ENCODE measurements around the gene C2CD2. TPM values are rescaled to one million over a fixed set of nuclear protein-coding genes. Genes with fewer than 3 reads are reported as not detected.

C2CD2 gene
- polyA plus RNA-seq, 6 donors from 2014 or later, result 2.6 to 4.6 (median 3.4) TPM; not detected in 1

- Mint-ChIP-seq H3K4me1 (peaks cover 11 to 18% (median 11%) of the 10 kb centered on the region in 3 donors), H3K9me3 (no peaks in the 10 kb centered on the region), H3K27me3 (peaks cover 0 to under 1% (median 0%) of the 10 kb centered on the region in 3 donors), H3K27ac (no peak overlapping the region), H3K4me3 (no peak overlapping the region), H3K36me3 (no peaks in the 10 kb centered on the region)
- ATAC-seq (ENCODE audit: low read depth in 2 of 2), result no peak
- DNase-seq, result no peak
These were observed 18.8 kb upstream of the C2CD2 start for GRCh38 chr21:41972511-41973205.

DNA sequence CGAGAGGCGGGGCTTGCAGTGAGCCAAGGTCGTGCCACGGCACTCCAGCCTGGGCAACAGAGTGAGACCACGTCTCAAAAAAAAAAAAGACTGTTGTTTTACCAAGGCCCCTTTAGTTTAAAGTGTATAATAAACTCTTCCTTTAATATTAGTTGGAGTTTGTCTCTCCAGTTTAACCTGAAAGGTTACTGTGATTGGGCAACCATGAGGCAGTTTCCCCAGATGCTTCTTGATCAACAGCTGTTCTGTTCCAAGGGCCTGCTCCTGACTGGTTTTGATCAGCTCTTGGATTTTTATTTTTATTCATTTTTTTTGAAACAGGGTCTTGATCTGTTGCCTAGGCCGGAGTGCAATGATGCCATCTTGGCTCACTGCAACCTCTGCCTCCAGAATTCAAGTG is 18.1 kb upstream of the C2CD2 start:
- Mint-ChIP-seq H3K4me3 (no peak overlapping the region), H3K4me1 (peaks cover 11 to 18% (median 11%) of the 10 kb centered on the region in 3 donors), H3K36me3 (no peaks in the 10 kb centered on the region), H3K27ac (no peak overlapping the region), H3K9me3 (no peaks in the 10 kb centered on the region), H3K27me3 (peaks cover 0 to 8% (median 1%) of the 10 kb centered on the region in 3 donors)
- no peak for DNase-seq
- no peak for ATAC-seq (ENCODE audit: low read depth in 2 of 2)

DNA sequence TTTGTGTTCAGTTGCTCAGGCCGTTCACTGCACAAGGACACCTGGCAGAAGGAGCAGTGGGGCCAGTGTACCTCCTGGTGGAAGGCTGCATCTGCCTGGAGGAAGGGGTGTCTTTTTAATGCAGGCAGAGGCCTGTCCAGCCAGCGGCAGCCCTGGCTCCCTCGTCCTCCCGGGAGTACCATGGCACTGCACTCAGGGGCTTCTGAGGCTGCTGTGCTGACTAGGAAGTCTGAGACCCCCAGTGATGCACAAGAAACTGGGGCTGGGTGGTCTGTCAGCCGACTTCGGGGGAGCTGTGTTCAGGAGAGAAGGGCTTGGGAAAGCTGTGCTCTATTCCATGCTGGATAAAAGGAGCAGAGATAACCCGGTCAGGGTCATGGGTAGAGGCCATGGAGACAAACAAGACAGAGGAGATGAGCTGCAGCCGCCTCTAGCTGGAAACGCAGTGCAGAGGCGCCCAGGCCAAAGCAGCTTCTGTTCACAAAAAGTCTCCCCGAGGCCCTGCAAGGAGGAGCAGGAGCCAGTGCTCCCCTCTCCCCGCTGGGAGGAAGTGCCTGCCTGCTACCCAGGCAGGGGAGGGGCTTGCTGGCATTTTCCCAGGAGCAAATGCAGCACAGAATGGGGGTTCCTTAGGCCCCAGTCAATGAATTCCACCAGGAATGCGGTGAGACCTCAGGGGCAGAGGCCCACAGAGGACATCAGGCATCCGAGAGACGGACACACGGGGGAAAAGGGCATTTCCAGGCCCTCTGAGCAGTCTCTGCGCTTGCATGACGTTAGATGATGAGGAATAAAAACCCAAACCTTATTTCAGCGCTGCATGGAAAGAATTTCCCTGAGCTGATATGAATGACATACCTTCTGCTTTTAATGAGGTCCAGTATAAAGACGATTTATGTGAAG is 17.2 kb upstream of the C2CD2 start:
- Mint-ChIP-seq H3K27me3 (peaks cover 0 to 13% (median 5%) of the 10 kb centered on the region in 3 donors), H3K36me3 (no peaks in the 10 kb centered on the region), H3K9me3 (no peaks in the 10 kb centered on the region), H3K27ac (no peak overlapping the region), H3K4me3 (no peak overlapping the region), H3K4me1 (peaks cover 11 to 18% (median 11%) of the 10 kb centered on the region in 3 donors)
- no peak for DNase-seq
- ATAC-seq (ENCODE audit: low read depth in 2 of 2), result no peak

- no peak overlapping the region for H3K27ac Mint-ChIP-seq
- ATAC-seq (ENCODE audit: low read depth in 2 of 2), result no peak
- peaks cover 14 to 24% (median 14%) of the 10 kb centered on the region in 3 donors for H3K4me1 Mint-ChIP-seq
- peaks cover 5 to 17% (median 5%) of the 10 kb centered on the region in 3 donors for H3K27me3 Mint-ChIP-seq
- no peaks in the 10 kb centered on the region for H3K36me3 Mint-ChIP-seq
- no peaks in the 10 kb centered on the region for H3K9me3 Mint-ChIP-seq
- H3K4me3 Mint-ChIP-seq, result peak overlapping the region in 1 of 8 donors; percentile 29
- no peak for DNase-seq
These were observed 16.2 kb upstream of the C2CD2 start for GRCh38 chr21:41970106-41970391.

DNA sequence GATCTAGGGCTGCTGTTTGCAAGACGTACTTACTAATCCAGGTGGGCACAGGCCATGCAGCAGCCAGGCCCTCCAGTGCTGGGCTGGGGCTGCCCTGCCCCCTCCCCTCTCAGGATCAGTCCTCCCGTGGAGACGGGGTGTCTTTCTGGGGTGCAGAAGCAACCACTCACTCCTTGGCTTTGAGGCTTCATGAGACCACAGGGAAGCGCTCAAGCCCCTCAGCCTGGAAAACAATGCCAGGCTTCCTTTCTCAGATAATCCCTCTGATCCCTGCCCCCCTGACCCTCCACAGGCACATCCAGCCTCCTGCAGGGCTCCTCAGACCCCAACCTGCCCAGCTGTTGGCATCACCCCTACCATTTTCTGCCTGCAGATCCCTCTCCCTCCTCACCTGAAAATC is 13.9 kb upstream of the C2CD2 start:
- H3K9me3 Mint-ChIP-seq, result no peaks in the 10 kb centered on the region
- H3K27ac Mint-ChIP-seq, result peak overlapping the region in 1 of 6 donors; percentile 38
- no peaks in the 10 kb centered on the region for H3K36me3 Mint-ChIP-seq
- ATAC-seq (ENCODE audit: low read depth in 2 of 2) (no peak), DNase-seq (no peak)
- peaks cover 5 to 19% (median 9%) of the 10 kb centered on the region in 3 donors for H3K27me3 Mint-ChIP-seq
- no peak overlapping the region for H3K4me3 Mint-ChIP-seq
- peaks cover 8 to 19% (median 10%) of the 10 kb centered on the region in 3 donors for H3K4me1 Mint-ChIP-seq

GRCh38 chr21:41966872-41967621 is 13.2 kb upstream of the C2CD2 start:
- Mint-ChIP-seq H3K27ac (peak overlapping the region in 2 of 6 donors; percentile 76 to 78), H3K4me1 (peaks cover 8 to 25% (median 12%) of the 10 kb centered on the region in 3 donors)

GRCh38 chr21:41966041-41966833 is 12.4 kb upstream of the C2CD2 start:
- DNase-seq (no peak), ATAC-seq (ENCODE audit: low read depth in 2 of 2) (no peak)
- H3K4me3 Mint-ChIP-seq, result no peak overlapping the region
- H3K9me3 Mint-ChIP-seq, result no peaks in the 10 kb centered on the region
- no peaks in the 10 kb centered on the region for H3K36me3 Mint-ChIP-seq
- peaks cover 10 to 29% (median 17%) of the 10 kb centered on the region in 3 donors for H3K27me3 Mint-ChIP-seq
- H3K4me1 Mint-ChIP-seq, result peaks cover 14 to 33% (median 20%) of the 10 kb centered on the region in 3 donors
- H3K27ac Mint-ChIP-seq, result peak overlapping the region in 1 of 6 donors; percentile 78

More at GRCh38 chr21:41966872-41967621, 13.2 kb upstream of the C2CD2 start:
- DNase-seq (no peak), ATAC-seq (ENCODE audit: low read depth in 2 of 2) (no peak)
- Mint-ChIP-seq H3K27me3 (peaks cover 5 to 24% (median 9%) of the 10 kb centered on the region in 3 donors), H3K4me3 (no peak overlapping the region), H3K9me3 (no peaks in the 10 kb centered on the region), H3K36me3 (no peaks in the 10 kb centered on the region)

DNA sequence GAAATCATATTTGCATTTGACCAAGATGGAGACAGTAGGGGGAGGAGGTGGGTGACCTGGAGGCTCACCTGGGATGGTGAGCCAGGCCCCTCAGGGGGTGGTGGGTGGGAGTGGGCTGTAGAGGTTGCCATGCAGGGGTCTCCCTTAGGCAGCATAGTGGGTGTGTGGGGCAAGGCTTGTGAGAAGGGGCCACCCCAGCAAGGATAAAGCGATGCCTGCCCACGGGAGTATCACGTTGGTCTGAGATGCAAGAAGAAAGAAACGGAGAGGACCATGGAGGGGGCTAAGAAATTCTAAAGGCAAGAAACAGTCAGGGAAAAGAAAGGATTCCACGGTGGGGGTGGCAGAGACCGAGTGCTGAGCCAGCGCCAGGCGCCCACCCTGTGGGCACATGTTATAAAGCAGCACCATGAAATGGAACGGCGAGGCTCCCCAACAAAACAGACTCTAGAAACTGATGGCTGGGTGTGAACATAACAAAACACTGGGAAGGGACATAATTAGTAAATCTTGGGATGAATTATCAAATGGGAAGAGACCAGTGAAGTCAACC is 11.7 kb upstream of the C2CD2 start:
- Mint-ChIP-seq H3K36me3 (no peaks in the 10 kb centered on the region), H3K4me1 (peaks cover 14 to 37% (median 24%) of the 10 kb centered on the region in 3 donors), H3K27me3 (peaks cover 13 to 33% (median 22%) of the 10 kb centered on the region in 3 donors), H3K4me3 (no peak overlapping the region), H3K9me3 (no peaks in the 10 kb centered on the region), H3K27ac (peak overlapping the region in 1 of 6 donors; percentile 58)
- DNase-seq, result no peak
- no peak for ATAC-seq (ENCODE audit: low read depth in 2 of 2)

DNA sequence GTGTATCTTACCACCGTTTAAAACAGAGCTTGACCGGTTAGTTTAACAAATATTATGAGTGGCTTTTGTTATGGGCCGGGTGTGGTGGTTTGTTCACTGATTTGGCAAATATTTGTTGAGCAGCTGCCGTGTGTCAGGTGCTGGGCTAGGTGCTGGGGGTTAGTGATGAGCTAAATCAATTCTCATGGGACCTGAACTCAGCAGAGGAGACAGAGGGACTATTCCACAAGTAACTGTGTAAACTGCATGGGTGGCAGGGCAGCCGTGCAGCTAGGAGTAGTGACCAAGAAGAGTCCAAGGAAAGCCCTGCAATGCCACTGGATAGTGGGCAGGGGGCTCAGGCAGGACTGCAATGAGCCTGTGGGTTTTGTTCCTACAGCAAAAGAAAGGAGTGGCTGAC is 11.2 kb upstream of the C2CD2 start:
- no peaks in the 10 kb centered on the region for H3K36me3 Mint-ChIP-seq
- peak; percentile 16 for DNase-seq
- peaks cover 14 to 37% (median 24%) of the 10 kb centered on the region in 3 donors for H3K4me1 Mint-ChIP-seq
- no peaks in the 10 kb centered on the region for H3K9me3 Mint-ChIP-seq
- H3K27me3 Mint-ChIP-seq, result peaks cover 13 to 33% (median 22%) of the 10 kb centered on the region in 3 donors
- no peak overlapping the region for H3K4me3 Mint-ChIP-seq
- H3K27ac Mint-ChIP-seq, result peak overlapping the region in 2 of 6 donors; percentile 58 to 60
- ATAC-seq (ENCODE audit: low read depth in 2 of 2), result peak; percentile 73 to 76

GRCh38 chr21:41964171-41964570 is 10.4 kb upstream of the C2CD2 start:
- Mint-ChIP-seq H3K27ac (no peak overlapping the region), H3K9me3 (no peaks in the 10 kb centered on the region), H3K4me3 (no peak overlapping the region), H3K36me3 (no peaks in the 10 kb centered on the region), H3K27me3 (peaks cover 13 to 33% (median 22%) of the 10 kb centered on the region in 3 donors), H3K4me1 (peaks cover 14 to 37% (median 24%) of the 10 kb centered on the region in 3 donors)
- ATAC-seq (ENCODE audit: low read depth in 2 of 2) (no peak), DNase-seq (no peak)

DNA sequence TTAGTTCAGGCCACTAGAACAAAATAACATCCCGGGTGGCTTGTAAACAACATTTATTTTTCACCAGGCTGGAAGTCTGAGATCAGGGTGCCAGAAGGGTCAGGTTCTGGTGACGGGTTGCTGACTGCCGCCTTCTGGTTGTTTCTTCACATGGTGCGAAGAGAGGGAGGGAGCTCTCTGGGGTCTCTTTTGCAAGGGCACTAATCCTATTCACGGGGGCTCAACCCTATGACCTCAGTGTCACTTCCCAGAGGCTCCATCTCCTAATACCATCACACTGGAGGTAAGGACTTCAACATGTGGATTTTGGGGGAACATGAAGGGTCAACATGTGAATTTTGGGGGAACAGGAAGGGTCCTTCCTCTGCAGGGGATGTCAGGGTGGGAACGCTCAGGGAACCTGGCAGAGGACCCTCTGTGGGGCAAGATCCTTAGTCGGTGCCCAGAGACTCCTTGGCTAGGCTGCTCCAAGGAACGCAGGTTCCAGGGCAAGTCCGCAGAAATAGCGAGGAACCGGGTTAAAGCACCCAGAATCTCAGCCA is 8.7 kb upstream of the C2CD2 start:
- Mint-ChIP-seq H3K9me3 (no peaks in the 10 kb centered on the region), H3K4me1 (peaks cover 14 to 32% (median 24%) of the 10 kb centered on the region in 3 donors), H3K27me3 (peaks cover 13 to 31% (median 22%) of the 10 kb centered on the region in 3 donors), H3K4me3 (no peak overlapping the region), H3K27ac (peak overlapping the region in 2 of 6 donors; percentile 9 to 22), H3K36me3 (no peaks in the 10 kb centered on the region)
- DNase-seq, result no peak
- no peak for ATAC-seq (ENCODE audit: low read depth in 2 of 2)

- Mint-ChIP-seq H3K27me3 (peaks cover 10 to 29% (median 29%) of the 10 kb centered on the region in 3 donors), H3K4me3 (peak overlapping the region in 3 of 8 donors; percentile 20 to 67 (median 66)), H3K27ac (peak overlapping the region in 1 of 6 donors; percentile 18), H3K9me3 (no peaks in the 10 kb centered on the region), H3K36me3 (no peaks in the 10 kb centered on the region), H3K4me1 (peaks cover 18 to 37% (median 24%) of the 10 kb centered on the region in 3 donors)
- DNase-seq, result no peak
- no peak for ATAC-seq (ENCODE audit: low read depth in 2 of 2)
These were observed 7.9 kb upstream of the C2CD2 start for GRCh38 chr21:41961753-41962152.

Measured in naive B cell (primary cell).